NCI-H526 treated with DMSO at 0.1 percent for 48 hours (cell line): Measurements from ENCODE around the gene SLC28A3.

Experiments used
- DNase-seq: peaks from one replicate; lab custom pipeline; 2025; lab: John Stamatoyannopoulos, UW

The SLC28A3 gene

GRCh38 chr9:84239343-84239742 is 101.2 kb downstream of the SLC28A3 start:
- no peak for DNase-seq

GRCh38 chr9:84238652-84239051 is 101.9 kb downstream of the SLC28A3 start:
- no peak for DNase-seq

GRCh38 chr9:84235511-84235910 is 105.0 kb downstream of the SLC28A3 start:
- no peak for DNase-seq

GRCh38 chr9:84230355-84231145 is 110.0 kb downstream of the SLC28A3 start:
- peak; percentile 87 for DNase-seq

- no peak for DNase-seq
Observed at GRCh38 chr9:84229191-84229590, 111.4 kb downstream of the SLC28A3 start.

GRCh38 chr9:84228130-84228720 is 112.3 kb downstream of the SLC28A3 start:
- DNase-seq: no peak

GRCh38 chr9:84226126-84226525 is 114.4 kb downstream of the SLC28A3 start:
- no peak for DNase-seq
